KOPT-K1 (cell line): Measurements from ENCODE around the gene VCY.
"Not testable (repeated sequence)": the region's sequence is repeated elsewhere in the genome, so short reads cannot be mapped to it uniquely, and the experiment has no call there.

ENCODE experiments used
- H3K27ac ChIP-seq: fragments of 200-600 bp; sonication (generic); 2 replicates; pipeline ENCODE4 v1.5.1; 2016; ENCODE audit warnings: antibody characterized with exemption, mild to moderate bottlenecking, low read depth, low read length; ENCODE audit not compliant: poor library complexity, severe bottlenecking
- H3K36me3 ChIP-seq: fragments of 200-600 bp; sonication (generic); 2 replicates; pipeline ENCODE4 v1.5.1; 2017; ENCODE audit warnings: antibody characterized with exemption, mild to moderate bottlenecking, low read length, moderate library complexity; ENCODE audit not compliant: insufficient read depth
- H3K9me3 ChIP-seq: fragments of 200-600 bp; sonication (generic); 2 replicates; pipeline ENCODE4 v1.5.1; 2017; ENCODE audit warnings: antibody characterized with exemption, low read length, mild to moderate bottlenecking; ENCODE audit not compliant: insufficient read depth, poor library complexity, severe bottlenecking

Gene VCY

GRCh38 chrY:13986373-13986772 lies at the start of gene VCY:
VCY (minus strand) TSS chrY:13986473; CDS start chrY:13986440, 33 bp downstream.
- H3K9me3 ChIP-seq, H3K27ac ChIP-seq, H3K36me3 ChIP-seq: not testable (repeated sequence)

DNA sequence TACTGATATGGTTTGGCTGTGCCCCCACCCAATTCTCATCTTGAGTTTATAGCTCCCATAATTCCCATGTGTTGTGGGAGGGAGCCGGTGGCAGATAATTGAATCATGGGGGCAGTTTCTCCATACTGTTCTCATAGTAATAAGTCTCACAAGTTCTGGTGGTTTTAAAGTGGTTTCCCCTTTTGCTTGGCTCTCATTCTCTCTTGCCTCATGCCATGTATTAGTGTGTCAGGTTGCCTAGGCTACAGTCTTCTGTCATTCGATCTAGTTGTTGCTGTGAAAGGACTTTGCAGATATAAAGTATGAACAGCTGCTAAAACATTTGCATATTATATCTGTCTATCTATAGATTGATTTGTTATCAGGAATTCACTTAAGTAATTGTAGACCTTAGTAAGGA lies 44.1 kb upstream of the VCY start:
- H3K9me3 ChIP-seq, H3K27ac ChIP-seq, H3K36me3 ChIP-seq: not testable (repeated sequence)

DNA sequence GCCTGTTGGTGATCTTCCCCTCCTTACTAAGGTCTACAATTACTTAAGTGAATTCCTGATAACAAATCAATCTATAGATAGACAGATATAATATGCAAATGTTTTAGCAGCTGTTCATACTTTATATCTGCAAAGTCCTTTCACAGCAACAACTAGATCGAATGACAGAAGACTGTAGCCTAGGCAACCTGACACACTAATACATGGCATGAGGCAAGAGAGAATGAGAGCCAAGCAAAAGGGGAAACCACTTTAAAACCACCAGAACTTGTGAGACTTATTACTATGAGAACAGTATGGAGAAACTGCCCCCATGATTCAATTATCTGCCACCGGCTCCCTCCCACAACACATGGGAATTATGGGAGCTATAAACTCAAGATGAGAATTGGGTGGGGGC lies 25.6 kb upstream of the VCY start:
- H3K9me3 ChIP-seq, H3K27ac ChIP-seq: not testable (repeated sequence)

DNA sequence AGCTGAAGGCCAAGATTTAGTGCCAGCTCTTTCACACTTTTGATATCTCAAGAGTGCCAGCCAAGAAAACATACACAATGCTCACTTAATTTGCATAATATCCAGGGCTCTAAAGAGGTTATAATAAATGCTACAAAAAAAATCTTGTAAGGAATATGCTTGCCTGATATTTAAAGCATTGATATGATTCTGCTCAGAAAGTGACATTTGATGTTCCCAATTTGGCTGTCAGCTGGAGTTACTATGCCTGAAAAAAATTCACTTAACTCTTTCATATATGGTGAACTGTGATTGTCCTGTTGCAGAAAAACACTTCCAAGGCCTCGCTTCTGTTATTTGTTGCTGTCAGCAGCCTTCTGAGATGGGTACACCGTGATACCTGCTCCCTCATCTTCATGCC lies 43.9 kb downstream of the VCY start:
- H3K9me3 ChIP-seq, H3K27ac ChIP-seq, H3K36me3 ChIP-seq: not testable (repeated sequence)

More for the DNA sequence above, 25.6 kb upstream of the VCY start:
- H3K36me3 ChIP-seq = not testable (repeated sequence)
